T-cell (primary cell): ENCODE data around the gene DEXI. TPM values are rescaled to one million over a fixed set of nuclear protein-coding genes. Genes with fewer than 3 reads are reported as not detected.
"Not testable (repeated sequence)": the region's sequence is repeated elsewhere in the genome, so short reads cannot be mapped to it uniquely, and the experiment has no call there.

Experiments
- ATAC-seq, 4 experiments: fragments of 200-7000 bp in 3 of 4; fragments of 150-1000 bp in 1 of 4; cut with Tn5 transposase; replicated peaks in 1 of 4; 1 replicate in 3 of 4; 2 replicates in 1 of 4; pipeline ENCODE4 v1.10.0; 2021; ENCODE audit warnings: moderate library complexity in 3 of 4, mild to moderate bottlenecking in 2 of 4, moderate number of reproducible peaks in 1 of 4
- CTCF ChIA-PET, 2 donors: fragments of 300-600 bp; sonication (Branson Sonifier 250); formaldehyde crosslinking; loops; one replicate each; lab custom pipeline; 2022; ENCODE audit warnings: antibody characterized with exemption in 2 of 2; lab: Charles Lee
- POLR2A ChIA-PET, 2 donors: fragments of 300-600 bp; sonication (Branson Sonifier 250); formaldehyde crosslinking; loops; one replicate each; lab custom pipeline; 2022; ENCODE audit warnings: antibody characterized with exemption in 2 of 2; lab: Charles Lee
- DNase-seq, 35 experiments: peaks; one replicate each; pipeline versions ENCODE4 v3.0.0 to v3.0.0-alpha.2; 2013 to 2023
- H3K27ac ChIP-seq: one replicate; pipeline ENCODE4 v1.5.1; 2013; ENCODE audit warnings: low read length
- H3K27me3 ChIP-seq, 2 experiments: replicated peaks in 1 of 2; 1 replicate in 1 of 2; 2 replicates in 1 of 2; pipeline versions ENCODE4 v1.6.1 to v1.7.0; 2013; ENCODE audit warnings: low read length in 1 of 2, mixed read lengths in 1 of 2; ENCODE audit not compliant: control insufficient read depth in 2 of 2, insufficient read depth in 2 of 2; ENCODE audit errors: extremely low read depth in 1 of 2
- H3K36me3 ChIP-seq, 2 donors: 1 replicate in 1 of 2; 2 replicates in 1 of 2; pipeline versions ENCODE4 v1.6.1 to v1.7.0; 2013; ENCODE audit warnings: low read length in 1 of 2; ENCODE audit not compliant: control insufficient read depth in 2 of 2, insufficient read depth in 1 of 2; ENCODE audit errors: extremely low read depth in 1 of 2
- H3K4me1 ChIP-seq, 2 experiments: 1 replicate in 1 of 2; 2 replicates in 1 of 2; pipeline versions ENCODE4 v1.6.1 to v1.7.0; 2013; ENCODE audit warnings: low read length in 2 of 2, mixed read lengths in 1 of 2; ENCODE audit not compliant: insufficient read depth in 2 of 2, control insufficient read depth in 1 of 2; ENCODE audit errors: extremely low read depth in 1 of 2
- H3K4me3 ChIP-seq, 2 donors: 1 replicate in 1 of 2; 2 replicates in 1 of 2; pipeline versions ENCODE4 v1.5.1 to v1.7.0; 2013; ENCODE audit warnings: mild to moderate bottlenecking in 2 of 2, low read length in 1 of 2, moderate library complexity in 1 of 2; ENCODE audit not compliant: control insufficient read depth in 1 of 2; ENCODE audit errors: extremely low read depth in 1 of 2
- H3K9me3 ChIP-seq: 2 replicates; pipeline ENCODE4 v1.7.0; 2013
- H3K27ac Mint-ChIP-seq, 2 donors: one replicate each; pipeline ENCODE4 v1.8.0; 2020 to 2021; ENCODE audit warnings: mild to moderate bottlenecking in 2 of 2, mixed read lengths in 2 of 2
- H3K27me3 Mint-ChIP-seq, 2 donors: one replicate each; pipeline ENCODE4 v1.8.0; 2021 to 2022; ENCODE audit warnings: mixed read lengths in 2 of 2
- H3K36me3 Mint-ChIP-seq: one replicate; pipeline ENCODE4 v1.8.0; 2021; ENCODE audit warnings: mixed read lengths
- H3K4me1 Mint-ChIP-seq, 3 donors: one replicate each; pipeline ENCODE4 v1.8.0; 2020 to 2022; ENCODE audit warnings: mixed read lengths in 3 of 3, mild to moderate bottlenecking in 1 of 3
- H3K4me3 Mint-ChIP-seq, 3 donors: one replicate each; pipeline ENCODE4 v1.8.0; 2020 to 2022; ENCODE audit warnings: mild to moderate bottlenecking in 3 of 3, mixed read lengths in 3 of 3, moderate library complexity in 3 of 3
- H3K9me3 Mint-ChIP-seq, 3 donors: one replicate each; pipeline ENCODE4 v1.8.0; 2020 to 2022; ENCODE audit warnings: mixed read lengths in 3 of 3
- WGBS: methylation state at CpG from one replicate; pipeline ENCODE4 v1.1.5; 2013; ENCODE audit warnings: missing lambda C conversion rate; ENCODE audit not compliant: insufficient coverage; 5-methylcytosine and 5-hydroxymethylcytosine counted together
- total RNA-seq, 35 experiments: library from RNA in 6 of 35; stranded (reverse) in 6 of 35; fragments of 120-200 nt in 1 of 35; gene quantifications; one replicate each; pipeline versions ENCODE4 v1.2.1 to v1.2.4 and lab custom pipeline; 2013 to 2026

DEXI gene
- total RNA-seq, 5 donors from 2014 or later (not counting 1 experiment from before 2014, with no cell fraction given): 12.2 to 39.8 (median 34.1) TPM

DNA sequence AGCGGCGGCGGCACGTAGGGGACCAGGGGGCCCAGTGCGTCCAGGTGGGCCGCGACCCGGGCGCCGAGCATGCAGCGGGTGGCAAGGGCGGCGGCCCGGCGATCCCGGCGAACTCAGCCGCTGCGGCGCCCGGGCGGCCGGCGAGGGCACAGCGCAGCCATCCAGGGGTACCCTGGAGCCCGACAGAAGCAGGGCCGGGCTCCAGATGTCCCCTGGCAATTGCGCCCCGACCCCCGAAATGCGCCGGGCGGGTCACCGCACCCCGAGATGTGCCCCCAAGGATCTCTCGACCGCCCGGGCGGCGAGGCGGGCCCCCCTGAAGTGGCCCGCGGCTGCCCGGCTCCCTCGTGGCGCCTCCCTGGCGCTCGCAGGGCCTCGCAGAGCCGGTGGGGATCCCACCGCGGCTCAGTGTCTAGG lies 325 bp downstream of the DEXI start:
- Histone ChIP-seq H3K4me3 (peak overlapping the region; percentile 41 to 61), H3K4me1 (peaks cover 42 to 78% of the 10 kb centered on the region in 2 experiments)
- H3K9me3 Mint-ChIP-seq, H3K27ac ChIP-seq, H3K9me3 ChIP-seq, H3K36me3 Mint-ChIP-seq, H3K27me3 ChIP-seq, H3K27me3 Mint-ChIP-seq, H3K27ac Mint-ChIP-seq, H3K36me3 ChIP-seq: not testable (repeated sequence)
- DNase-seq (peak in 1 of 35 experiments; percentile 24), ATAC-seq (peak in 2 of 4 experiments; percentile 11 to 14)
- CTCF ChIA-PET: interaction anchor here in 1 of 2 donors (0.5 to 1.3 kb wide), 7 partner anchors 13 to 1125 kb away, joined by 3 to 6 read pairs (median 3); partner anchors contain the start of gene SOCS1
- WGBS: under 1% methylated on average over 48 of the region's 52 CpGs
- Mint-ChIP-seq H3K4me1 (peaks cover 77 to 80% (median 78%) of the 10 kb centered on the region in 3 donors), H3K4me3 (peak overlapping the region; percentile 86 to 94 (median 91))
- POLR2A ChIA-PET: interaction anchor here in 1 of 2 donors (1.0 kb wide), 1 partner anchor 314 kb away, joined by 3 read pairs; the partner anchor contains the start of gene SOCS1

- no peaks in the 10 kb centered on the region for H3K36me3 ChIP-seq
- Mint-ChIP-seq H3K9me3 (no peaks in the 10 kb centered on the region), H3K27ac (peak overlapping the region; percentile 54 to 74), H3K4me3 (peak overlapping the region; percentile 86 to 94 (median 91)), H3K27me3 (no peaks in the 10 kb centered on the region), H3K36me3 (no peaks in the 10 kb centered on the region), H3K4me1 (peaks cover 77 to 82% (median 80%) of the 10 kb centered on the region in 3 donors)
- ChIA-PET CTCF (interaction anchor here in 1 of 2 donors (1.0 to 1.5 kb wide), 2 partner anchors 21 to 591 kb away, joined by 3 to 7 read pairs; no protein-coding TSS in a partner anchor), POLR2A (interaction anchor here (0.5 to 0.6 kb wide), 2 partner anchors 301 to 351 kb away, joined by 3 read pairs; no protein-coding TSS in a partner anchor)
- 37% methylated on average over 3 of the region's 36 CpGs for WGBS
- peak overlapping the region; percentile 41 to 61 for H3K4me3 ChIP-seq
- no peak for ATAC-seq
- no peaks in the 10 kb centered on the region for H3K9me3 ChIP-seq
- DNase-seq: no peak
- no peaks in the 10 kb centered on the region for H3K27me3 ChIP-seq
- peaks cover 44 to 82% of the 10 kb centered on the region in 2 experiments for H3K4me1 ChIP-seq
- no peak overlapping the region for H3K27ac ChIP-seq
Measured at GRCh38 chr16:10941127-10941933, 938 bp downstream of the DEXI start.

DNA sequence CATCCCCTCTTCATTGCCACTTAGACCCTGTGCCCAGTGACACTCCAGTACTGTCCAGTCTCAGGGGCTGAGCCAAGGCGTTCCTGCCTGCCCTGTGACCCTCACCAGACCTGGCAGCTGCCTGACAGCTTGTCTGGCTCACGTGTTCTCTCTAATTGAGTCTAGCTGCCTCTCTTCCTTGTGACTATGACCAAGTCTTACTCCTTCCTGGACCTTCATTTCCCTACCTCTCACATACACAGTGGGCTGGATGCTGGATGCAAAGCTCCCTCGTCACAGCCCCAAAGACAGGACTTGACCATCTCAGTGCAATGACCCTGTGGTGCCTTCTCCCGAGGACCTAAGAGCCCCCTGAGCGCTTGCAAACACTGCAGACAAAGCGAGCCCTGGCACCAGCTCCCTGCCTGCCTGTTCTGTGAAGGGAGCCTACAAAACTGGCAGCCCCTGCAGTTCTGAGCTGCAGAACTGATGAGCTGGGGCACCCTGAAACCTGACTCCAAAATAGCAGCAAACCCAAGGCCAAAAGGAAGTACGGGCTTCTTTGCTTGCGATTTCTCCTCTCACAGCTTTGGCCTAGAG lies 1.7 kb downstream of the DEXI start:
- peak overlapping the region; percentile 41 to 61 for H3K4me3 ChIP-seq
- H3K9me3 ChIP-seq: no peaks in the 10 kb centered on the region
- H3K36me3 ChIP-seq: no peaks in the 10 kb centered on the region
- H3K36me3 Mint-ChIP-seq: peaks cover 3% of the 10 kb centered on the region
- peak overlapping the region; percentile 54 to 74 for H3K27ac Mint-ChIP-seq
- DNase-seq (no peak), ATAC-seq (no peak)
- H3K4me1 ChIP-seq: peaks cover 40 to 74% of the 10 kb centered on the region in 2 experiments
- no peaks in the 10 kb centered on the region for H3K9me3 Mint-ChIP-seq
- H3K27me3 ChIP-seq: no peaks in the 10 kb centered on the region
- ChIA-PET CTCF (interaction anchor here in 1 of 2 donors (1.0 to 1.5 kb wide), 2 partner anchors 22 to 591 kb away, joined by 3 to 7 read pairs; no protein-coding TSS in a partner anchor), POLR2A (interaction anchor here (0.5 to 0.6 kb wide), 2 partner anchors 301 to 352 kb away, joined by 3 read pairs; no protein-coding TSS in a partner anchor)
- peaks cover 77 to 82% (median 80%) of the 10 kb centered on the region in 3 donors for H3K4me1 Mint-ChIP-seq
- no peaks in the 10 kb centered on the region for H3K27me3 Mint-ChIP-seq
- peak overlapping the region; percentile 86 to 94 (median 91) for H3K4me3 Mint-ChIP-seq
- H3K27ac ChIP-seq: no peak overlapping the region
- WGBS: 65% methylated on average over 5 of the region's 8 CpGs

DNA sequence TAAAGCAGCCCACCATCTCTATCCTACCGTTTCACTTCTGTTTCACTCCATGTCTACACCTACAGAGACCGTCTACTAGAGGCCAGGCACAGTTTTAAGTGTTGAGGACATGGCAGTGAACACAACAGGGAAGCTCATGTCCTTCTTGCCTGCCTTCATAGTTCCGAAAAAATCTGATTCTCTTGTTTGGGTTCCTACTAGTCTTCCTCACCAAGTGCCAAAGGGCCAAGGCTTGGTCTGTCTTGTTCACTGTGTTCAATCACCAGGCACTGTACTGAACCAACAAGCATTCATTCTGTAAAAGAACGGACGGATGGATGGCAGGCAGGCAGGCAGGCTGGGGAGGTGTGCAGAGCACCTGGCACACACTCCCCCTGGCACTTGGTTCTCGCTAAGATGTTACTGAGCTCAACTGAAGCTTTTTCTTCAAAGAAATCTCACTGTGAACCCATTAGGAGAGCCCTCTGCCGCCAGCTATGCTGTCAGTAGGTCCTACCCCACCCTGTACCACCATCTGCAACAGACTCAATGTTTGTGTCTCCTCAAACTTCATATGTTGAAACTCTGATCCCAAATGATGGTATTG lies 2.5 kb downstream of the DEXI start:
- no peak overlapping the region for H3K27ac ChIP-seq
- no peak for ATAC-seq
- 85% methylated on average over 7 of the region's 7 CpGs for WGBS

GRCh38 chr16:10938796-10939648 lies 3.2 kb downstream of the DEXI start:
- H3K9me3 Mint-ChIP-seq: no peaks in the 10 kb centered on the region
- ATAC-seq (no peak), DNase-seq (no peak)
- Histone ChIP-seq H3K36me3 (peaks cover 0 to 5% of the 10 kb centered on the region in 2 donors), H3K9me3 (no peaks in the 10 kb centered on the region), H3K27me3 (no peaks in the 10 kb centered on the region), H3K4me3 (peak overlapping the region in 1 of 2 donors; percentile 17), H3K27ac (no peak overlapping the region), H3K4me1 (peaks cover 36 to 69% of the 10 kb centered on the region in 2 experiments)
- peak overlapping the region; percentile 86 to 94 (median 91) for H3K4me3 Mint-ChIP-seq
- ChIA-PET CTCF (interaction anchor here in 1 of 2 donors (0.6 kb wide), 1 partner anchor 25 kb away, joined by 3 read pairs; no protein-coding TSS in a partner anchor), POLR2A (interaction anchor here in 1 of 2 donors (0.5 kb wide), 1 partner anchor 808 kb away, joined by 3 read pairs; no protein-coding TSS in a partner anchor)
- no peaks in the 10 kb centered on the region for H3K27me3 Mint-ChIP-seq
- H3K4me1 Mint-ChIP-seq: peaks cover 83 to 84% (median 83%) of the 10 kb centered on the region in 3 donors
- WGBS: 85% methylated on average over 5 of the region's 7 CpGs
- H3K27ac Mint-ChIP-seq: peak overlapping the region; percentile 46 to 54
- H3K36me3 Mint-ChIP-seq: peaks cover 6% of the 10 kb centered on the region

More for the DNA sequence above, 2.5 kb downstream of the DEXI start:
- Histone ChIP-seq H3K9me3 (no peaks in the 10 kb centered on the region), H3K27me3 (no peaks in the 10 kb centered on the region), H3K4me1 (peaks cover 36 to 67% of the 10 kb centered on the region in 2 experiments), H3K4me3 (peak overlapping the region in 1 of 2 donors; percentile 41), H3K36me3 (no peaks in the 10 kb centered on the region)
- POLR2A ChIA-PET: interaction anchor here in 1 of 2 donors (0.5 kb wide), 1 partner anchor 807 kb away, joined by 3 read pairs; no protein-coding TSS in a partner anchor
- Mint-ChIP-seq H3K36me3 (peaks cover 5% of the 10 kb centered on the region), H3K4me3 (peak overlapping the region; percentile 86 to 94 (median 91)), H3K4me1 (peaks cover 77 to 81% (median 81%) of the 10 kb centered on the region in 3 donors), H3K27me3 (no peaks in the 10 kb centered on the region), H3K27ac (peak overlapping the region; percentile 54 to 74), H3K9me3 (no peaks in the 10 kb centered on the region)
- CTCF ChIA-PET: interaction anchor here in 1 of 2 donors (1.5 kb wide), 1 partner anchor 23 kb away, joined by 7 read pairs; no protein-coding TSS in a partner anchor
- DNase-seq: no peak
